Endodermal cell (in vitro differentiated cells): ENCODE measurements around the gene PLD6. TPM values are rescaled to one million over a fixed set of nuclear protein-coding genes. Genes with fewer than 3 reads are reported as not detected.
"Not testable (repeated sequence)": the region's sequence is repeated elsewhere in the genome, so short reads cannot be mapped to it uniquely, and the experiment has no call there.

ENCODE experiments used
- DNase-seq: peaks from one replicate; pipeline ENCODE4 v3.0.0-alpha.2; 2017
- H3K27ac ChIP-seq: 2 replicates; pipeline ENCODE4 v1.5.1; 2013; ENCODE audit warnings: mild to moderate bottlenecking, low read depth, low read length, moderate library complexity
- H3K27me3 ChIP-seq: 2 replicates; pipeline ENCODE4 v1.6.1; 2013; ENCODE audit warnings: mild to moderate bottlenecking, low read length, moderate library complexity; ENCODE audit not compliant: insufficient read depth, control insufficient read depth, poor library complexity, severe bottlenecking
- H3K36me3 ChIP-seq: 2 replicates; pipeline ENCODE4 v1.7.0; 2013; ENCODE audit warnings: mild to moderate bottlenecking, low read length, moderate library complexity; ENCODE audit not compliant: control insufficient read depth, insufficient read depth
- H3K4me1 ChIP-seq: one replicate; pipeline ENCODE4 v1.7.0; 2013; ENCODE audit warnings: low read length; ENCODE audit not compliant: control insufficient read depth, insufficient read depth
- H3K4me3 ChIP-seq: 2 replicates; pipeline ENCODE4 v1.5.1; 2013; ENCODE audit warnings: mild to moderate bottlenecking, low read length, moderate library complexity
- H3K9ac ChIP-seq: 2 replicates; pipeline ENCODE4 v1.6.1; 2013; ENCODE audit warnings: mild to moderate bottlenecking, low read length, moderate library complexity; ENCODE audit not compliant: poor library complexity, severe bottlenecking; ENCODE audit errors: extremely low read depth
- H3K9me3 ChIP-seq: 2 replicates; pipeline ENCODE4 v1.6.1; 2013; ENCODE audit warnings: mild to moderate bottlenecking, low read length, moderate library complexity; ENCODE audit not compliant: control insufficient read depth
- H3K27ac Mint-ChIP-seq: 2 replicates; pipeline ENCODE4 v1.8.0; 2020; ENCODE audit warnings: mixed read lengths
- H3K27me3 Mint-ChIP-seq: 2 replicates; pipeline ENCODE4 v1.8.0; 2021; ENCODE audit warnings: mild to moderate bottlenecking, mixed read lengths; ENCODE audit not compliant: insufficient read depth
- H3K36me3 Mint-ChIP-seq: 2 replicates; pipeline ENCODE4 v1.8.0; 2020; ENCODE audit warnings: low read depth, mixed read lengths
- H3K4me1 Mint-ChIP-seq: 2 replicates; pipeline ENCODE4 v1.8.0; 2020; ENCODE audit warnings: mixed read lengths
- H3K4me3 Mint-ChIP-seq: 2 replicates; pipeline ENCODE4 v1.8.0; 2020; ENCODE audit warnings: mild to moderate bottlenecking, moderate library complexity, mixed read lengths
- H3K9me3 Mint-ChIP-seq: 2 replicates; pipeline ENCODE4 v1.8.0; 2020; ENCODE audit warnings: mild to moderate bottlenecking, mixed read lengths
- CTCF ChIP-seq: fragments of 200-600 bp; sonication (generic); conservative IDR thresholded peaks from 2 replicates; pipeline ENCODE4 v1.5.0; 2021; ENCODE audit warnings: antibody characterized with exemption, mild to moderate bottlenecking
- WGBS, 2 experiments: methylation state at CpG; one replicate each; pipeline versions ENCODE4 v1.1.5 to v1.1.7; 2013; ENCODE audit warnings: missing lambda C conversion rate in 2 of 2, mixed read lengths in 1 of 2; ENCODE audit not compliant: insufficient coverage in 1 of 2, insufficient read length in 1 of 2; 5-methylcytosine and 5-hydroxymethylcytosine counted together
- total RNA-seq, 2 donors: library from RNA; stranded (reverse); fragmentation: NEBNext Ultra II Directional in 1 of 2; extraction: Animal tissue kit (Norgen Biotek cat#: 25700) in 1 of 2; gene quantifications; 2 replicates in 1 of 2; 3 replicates in 1 of 2; pipeline ENCODE4 v1.2.1, GENCODE V29; 2021

Gene PLD6
- total RNA-seq, 2 donors from 2014 or later = 0.42 to 1.5 TPM

GRCh38 chr17:17200311-17200710 lies 5.8 kb downstream of the PLD6 start:
- Histone ChIP-seq H3K9ac (no peak overlapping the region), H3K27ac (no peak overlapping the region), H3K27me3 (peaks cover 4% of the 10 kb centered on the region), H3K36me3 (no peaks in the 10 kb centered on the region), H3K4me3 (no peak overlapping the region), H3K9me3 (no peaks in the 10 kb centered on the region), H3K4me1 (no peaks in the 10 kb centered on the region)
- H3K36me3 Mint-ChIP-seq = no peaks in the 10 kb centered on the region
- peak overlapping the region; percentile 72 for H3K27ac Mint-ChIP-seq
- no peak for DNase-seq
- WGBS, 2 experiments = 80 to 95% methylated on average over 5 to 7 of the region's 7 CpGs
- no peaks in the 10 kb centered on the region for H3K27me3 Mint-ChIP-seq
- no peak for TF ChIP-seq CTCF
- H3K4me1 Mint-ChIP-seq = no peaks in the 10 kb centered on the region
- H3K4me3 Mint-ChIP-seq = no peak overlapping the region
- H3K9me3 Mint-ChIP-seq = no peaks in the 10 kb centered on the region

- no peaks in the 10 kb centered on the region for H3K36me3 Mint-ChIP-seq
- no peaks in the 10 kb centered on the region for H3K4me1 Mint-ChIP-seq
- Histone ChIP-seq H3K9ac (no peak overlapping the region), H3K27me3 (no peaks in the 10 kb centered on the region), H3K4me1 (no peaks in the 10 kb centered on the region), H3K4me3 (no peak overlapping the region), H3K9me3 (no peaks in the 10 kb centered on the region), H3K36me3 (no peaks in the 10 kb centered on the region), H3K27ac (no peak overlapping the region)
- DNase-seq = no peak
- H3K4me3 Mint-ChIP-seq = no peak overlapping the region
- H3K27me3 Mint-ChIP-seq = no peaks in the 10 kb centered on the region
- no peak overlapping the region for H3K27ac Mint-ChIP-seq
- H3K9me3 Mint-ChIP-seq = no peaks in the 10 kb centered on the region
- WGBS, 2 experiments = 89 to 100% methylated on average over 1 of the region's 1 CpG
- TF ChIP-seq CTCF = no peak
These were observed 7.9 kb downstream of the PLD6 start for GRCh38 chr17:17198281-17198680.

GRCh38 chr17:17196776-17197175 lies 9.4 kb downstream of the PLD6 start:
- no peak overlapping the region for H3K27ac ChIP-seq
- H3K4me3 ChIP-seq = no peak overlapping the region
- Mint-ChIP-seq H3K36me3 (no peaks in the 10 kb centered on the region), H3K9me3 (no peaks in the 10 kb centered on the region), H3K4me1 (no peaks in the 10 kb centered on the region), H3K4me3 (no peak overlapping the region), H3K27ac (no peak overlapping the region), H3K27me3 (no peaks in the 10 kb centered on the region)
- no peak overlapping the region for H3K9ac ChIP-seq
- TF ChIP-seq CTCF = no peak
- no peaks in the 10 kb centered on the region for H3K9me3 ChIP-seq
- H3K36me3 ChIP-seq = no peaks in the 10 kb centered on the region
- H3K27me3 ChIP-seq = no peaks in the 10 kb centered on the region
- DNase-seq = no peak
- no peaks in the 10 kb centered on the region for H3K4me1 ChIP-seq

GRCh38 chr17:17195466-17195865 lies 10.7 kb downstream of the PLD6 start:
- H3K27ac Mint-ChIP-seq, H3K4me3 Mint-ChIP-seq, DNase-seq, H3K4me1 Mint-ChIP-seq, H3K4me1 ChIP-seq, H3K27me3 ChIP-seq, H3K36me3 Mint-ChIP-seq, H3K27me3 Mint-ChIP-seq, H3K27ac ChIP-seq, H3K9me3 Mint-ChIP-seq, H3K4me3 ChIP-seq, H3K9me3 ChIP-seq, H3K9ac ChIP-seq, H3K36me3 ChIP-seq: not testable (repeated sequence)
- WGBS, 2 experiments = 91 to 95% methylated on average over 5 of the region's 5 CpGs
